CMK (cell line): ENCODE results near the gene TRIM54.
"Not testable (repeated sequence)": the region's sequence is repeated elsewhere in the genome, so short reads cannot be mapped to it uniquely, and the experiment has no call there.

Source experiments
- DNase-seq: peaks from one replicate; pipeline ENCODE4 v3.0.0-alpha.2; 2010; ENCODE audit warnings: low read depth

TRIM54 gene

GRCh38 chr2:27313882-27314645 lies 31.8 kb downstream of the TRIM54 start:
- DNase-seq: no peak

GRCh38 chr2:27314709-27315108 lies 32.5 kb downstream of the TRIM54 start:
- no peak for DNase-seq

GRCh38 chr2:27315122-27315521 lies 32.9 kb downstream of the TRIM54 start:
- no peak for DNase-seq

GRCh38 chr2:27316655-27317412 lies 34.6 kb downstream of the TRIM54 start:
- DNase-seq: no peak

- DNase-seq: not testable (repeated sequence)
Observed at GRCh38 chr2:27319839-27320238, 37.6 kb downstream of the TRIM54 start.

GRCh38 chr2:27320958-27321543 lies 38.8 kb downstream of the TRIM54 start:
- DNase-seq: no peak

GRCh38 chr2:27322301-27322765 lies 40.1 kb downstream of the TRIM54 start:
- peak; percentile 37 for DNase-seq

GRCh38 chr2:27322766-27323595 lies 40.8 kb downstream of the TRIM54 start, which contains the start of gene MPV17:
TSS of gene MPV17 (minus strand) at chr2:27323097. CDS start at chr2:27322517, 580 bp downstream.
- DNase-seq: peak; percentile 86

GRCh38 chr2:27323596-27324285 lies 41.5 kb downstream of the TRIM54 start:
- no peak for DNase-seq

GRCh38 chr2:27324720-27325119 lies 42.5 kb downstream of the TRIM54 start:
- DNase-seq: no peak

GRCh38 chr2:27335311-27335710 lies 53.1 kb downstream of the TRIM54 start:
- DNase-seq: no peak

- no peak for DNase-seq
Observed at GRCh38 chr2:27336173-27336572, 53.9 kb downstream of the TRIM54 start.

- no peak for DNase-seq
Observed at GRCh38 chr2:27347641-27348040, 65.4 kb downstream of the TRIM54 start.

GRCh38 chr2:27350106-27350693 lies 68.0 kb downstream of the TRIM54 start:
- no peak for DNase-seq

- no peak for DNase-seq
Observed at GRCh38 chr2:27351802-27352598, 69.8 kb downstream of the TRIM54 start.

- not testable (repeated sequence) for DNase-seq
Observed at GRCh38 chr2:27353386-27353761, 71.1 kb downstream of the TRIM54 start.

GRCh38 chr2:27353762-27354596 lies 71.8 kb downstream of the TRIM54 start:
- DNase-seq: no peak

GRCh38 chr2:27354597-27354927 lies 72.3 kb downstream of the TRIM54 start:
- DNase-seq: no peak

- DNase-seq: no peak
Observed at GRCh38 chr2:27356056-27356381, 73.8 kb downstream of the TRIM54 start.
